SK-N-SH (cell line): ENCODE data around the gene OTUD1. TPM values are rescaled to one million over a fixed set of nuclear protein-coding genes. Genes with fewer than 3 reads are reported as not detected.

Experiments used
- CTCF ChIA-PET: fragments of 300-600, 350-600 bp; formaldehyde crosslinking; extraction: SDS; loops from one replicate; lab custom pipeline; 2021; lab: Yijun Ruan, JAX
- POLR2A ChIA-PET: fragments of 350-600 bp; sonication (Branson Sonifier 250); formaldehyde crosslinking; extraction: SDS; loops from one replicate; lab custom pipeline; 2020; ENCODE audit warnings: antibody characterized with exemption, inconsistent platforms; lab: Yijun Ruan, JAX
- DNase-seq: peaks from one replicate; pipeline ENCODE4 v3.0.0; 2012
- H2AFZ ChIP-seq: fragments of 200-600 bp; sonication (generic); 2 replicates; pipeline ENCODE4 v1.8.1; 2016; ENCODE audit warnings: antibody characterized with exemption, mild to moderate bottlenecking, low read depth
- H3F3A ChIP-seq: fragments of 200-600 bp; sonication (generic); replicated peaks from 2 replicates; pipeline ENCODE3; 2016; ENCODE audit warnings: antibody characterized with exemption, mild to moderate bottlenecking; ENCODE audit not compliant: insufficient read depth
- H3K27ac ChIP-seq, 2 experiments: fragments of 200-500 bp in 1 of 2; fragments of 200-600 bp in 1 of 2; sonication (Bioruptor generic) in 1 of 2; sonication (generic), shearing (Covaris generic) in 1 of 2; 2 replicates each; pipeline versions ENCODE4 v1.5.1 to v1.6.1; 2014 to 2016; ENCODE audit warnings: low read depth in 2 of 2, inconsistent platforms in 1 of 2, low read length in 1 of 2, mild to moderate bottlenecking in 1 of 2, mixed read lengths in 1 of 2
- H3K27me3 ChIP-seq: fragments of 200-600 bp; sonication (generic), shearing (Covaris generic); 2 replicates; pipeline ENCODE4 v1.6.1; 2016; ENCODE audit warnings: mixed run types; ENCODE audit not compliant: insufficient read depth
- H3K36me3 ChIP-seq, 2 experiments: fragments of 200-500 bp in 1 of 2; fragments of 200-600 bp in 1 of 2; sonication (Bioruptor generic) in 1 of 2; sonication (generic) in 1 of 2; replicated peaks in 1 of 2; 2 replicates each; pipeline versions ENCODE3 to v1.5.1; 2014 to 2016; ENCODE audit warnings: low read length in 1 of 2, mild to moderate bottlenecking in 1 of 2; ENCODE audit not compliant: insufficient read depth in 2 of 2, control insufficient read depth in 1 of 2
- H3K4me1 ChIP-seq, 2 experiments: fragments of 200-500 bp in 1 of 2; fragments of 200-600 bp in 1 of 2; sonication (Bioruptor generic) in 1 of 2; sonication (generic), shearing (Covaris generic) in 1 of 2; 2 replicates each; pipeline versions ENCODE4 v1.5.1 to v1.6.1; 2014 to 2016; ENCODE audit warnings: low read depth in 1 of 2, low read length in 1 of 2, mixed run types in 1 of 2; ENCODE audit not compliant: insufficient read depth in 2 of 2, control insufficient read depth in 1 of 2
- H3K4me2 ChIP-seq: fragments of 200-600 bp; sonication (generic), shearing (Covaris generic); 2 replicates; pipeline ENCODE4 v1.6.1; 2017; ENCODE audit warnings: mixed run types
- H3K4me3 ChIP-seq, 2 experiments: fragments of 200-500 bp in 1 of 2; fragments of 200-600 bp in 1 of 2; sonication (Bioruptor generic) in 1 of 2; sonication (generic), shearing (Covaris generic) in 1 of 2; 2 replicates each; pipeline versions ENCODE4 v1.5.1 to v1.8.1; 2014 to 2016; ENCODE audit warnings: low read depth in 2 of 2, inconsistent platforms in 1 of 2, low read length in 1 of 2, mild to moderate bottlenecking in 1 of 2, mixed read lengths in 1 of 2, moderate library complexity in 1 of 2
- H3K79me2 ChIP-seq: fragments of 200-600 bp; sonication (generic); 2 replicates; pipeline ENCODE4 v1.8.1; 2017; ENCODE audit warnings: mild to moderate bottlenecking; ENCODE audit not compliant: insufficient read depth
- H3K9ac ChIP-seq: fragments of 200-600 bp; sonication (generic); 2 replicates; pipeline ENCODE4 v1.6.1; 2017; ENCODE audit warnings: mixed run types
- H3K9me2 ChIP-seq: fragments of 200-600 bp; sonication (generic); 2 replicates; pipeline ENCODE4 v1.6.1; 2017; ENCODE audit warnings: mixed run types
- H3K9me3 ChIP-seq: fragments of 200-600 bp; sonication (generic); 2 replicates; pipeline ENCODE4 v1.6.1; 2017; ENCODE audit warnings: mixed run types, mild to moderate bottlenecking, moderate library complexity
- H4K20me1 ChIP-seq: fragments of 200-600 bp; sonication (generic); 2 replicates; pipeline ENCODE4 v1.6.1; 2017; ENCODE audit warnings: mild to moderate bottlenecking, mixed run types; ENCODE audit not compliant: insufficient read depth
- CTCF ChIP-seq: fragments of 200-600 bp; sonication (generic); IDR thresholded peaks from 2 replicates; pipeline ENCODE4 v1.6.1; 2017; ENCODE audit warnings: antibody characterized with exemption, mild to moderate bottlenecking, moderate library complexity
- FOXM1 ChIP-seq: IDR thresholded peaks from 2 replicates; pipeline ENCODE4 v1.4.0; 2012; ENCODE audit warnings: low read depth, mild to moderate bottlenecking
- MEF2A ChIP-seq: IDR thresholded peaks from 2 replicates; pipeline ENCODE4 v1.4.0; 2012; ENCODE audit warnings: low read depth, borderline replicate concordance
- MXI1 ChIP-seq: IDR thresholded peaks from 2 replicates; pipeline ENCODE4 v1.6.1; 2012; ENCODE audit warnings: mild to moderate bottlenecking, low read depth, low read length, improper control_type of control experiment
- NFIC ChIP-seq: IDR thresholded peaks from 2 replicates; pipeline ENCODE4 v1.4.0; 2012; ENCODE audit warnings: borderline replicate concordance
- RCOR1 ChIP-seq: fragments of 150-350 bp; IDR thresholded peaks from 2 replicates; pipeline ENCODE4 v1.6.1; 2017; ENCODE audit warnings: antibody characterized with exemption, low read length
- REST ChIP-seq: IDR thresholded peaks from 2 replicates; pipeline ENCODE4 v1.6.1; 2012; ENCODE audit warnings: mild to moderate bottlenecking, low read depth, low read length, moderate library complexity
- SIN3A ChIP-seq: IDR thresholded peaks from 2 replicates; pipeline ENCODE4 v1.6.1; 2012; ENCODE audit warnings: low read depth, mild to moderate bottlenecking, low read length, moderate library complexity, borderline replicate concordance
- TAF1 ChIP-seq: IDR thresholded peaks from 2 replicates; pipeline ENCODE4 v1.6.1; 2012; ENCODE audit warnings: low read depth, mild to moderate bottlenecking, low read length, moderate library complexity, borderline replicate concordance
- TCF12 ChIP-seq: IDR thresholded peaks from 2 replicates; pipeline ENCODE4 v1.4.0; 2012
- TEAD4 ChIP-seq: IDR thresholded peaks from 2 replicates; pipeline ENCODE4 v1.4.0; 2012; ENCODE audit warnings: mild to moderate bottlenecking, borderline replicate concordance; ENCODE audit not compliant: insufficient read depth
- YY1 ChIP-seq: IDR thresholded peaks from 2 replicates; pipeline ENCODE4 v1.4.0; 2012; ENCODE audit warnings: low read depth, mild to moderate bottlenecking
- WGBS: methylation state at CpG from one replicate; pipeline ENCODE4 v1.1.6; 2017; ENCODE audit warnings: low lambda C conversion rate; 5-methylcytosine and 5-hydroxymethylcytosine counted together
- polyA plus RNA-seq, 3 experiments: library from polyadenylated mRNA; depleted of rRNA; stranded (reverse); fragments of >200 nt; gene quantifications; 2 replicates each; pipeline ENCODE4 v1.2.3, GENCODE V29; 2012
- small RNA-seq, 7 experiments: library from RNA; depleted of rRNA; stranded (forward); fragments of <200 nt; gene quantifications; one replicate each; pipeline ENCODE3, GENCODE V24; 2012

OTUD1 gene
- polyA plus RNA-seq, 1 of the 3 experiments (the other 2 are of a cell fraction), result 8.5 TPM

- 78% methylated on average over 3 of the region's 3 CpGs for WGBS
- Histone ChIP-seq H2AFZ (no peak overlapping the region), H3K9ac (no peak overlapping the region), H3K4me3 (no peak overlapping the region), H3K79me2 (no peaks in the 10 kb centered on the region), H3F3A (no peaks in the 10 kb centered on the region), H3K27me3 (no peaks in the 10 kb centered on the region), H3K27ac (no peak overlapping the region), H4K20me1 (no peaks in the 10 kb centered on the region), H3K9me2 (no peaks in the 10 kb centered on the region), H3K9me3 (no peaks in the 10 kb centered on the region), H3K4me2 (no peak overlapping the region), H3K36me3 (no peaks in the 10 kb centered on the region), H3K4me1 (no peaks in the 10 kb centered on the region)
- TF ChIP-seq REST, result no peak
- no peak for TF ChIP-seq TCF12
- no peak for TF ChIP-seq TEAD4
- no peak for TF ChIP-seq CTCF
- TF ChIP-seq SIN3A, result no peak
- TF ChIP-seq FOXM1, result no peak
- TF ChIP-seq MEF2A, result no peak
- no peak for TF ChIP-seq TAF1
- TF ChIP-seq MXI1, result no peak
- no peak for TF ChIP-seq YY1
- no peak for TF ChIP-seq RCOR1
- TF ChIP-seq NFIC, result no peak
- CTCF ChIA-PET, result interaction anchor here (2.7 kb wide), 1 partner anchor 9 kb away, joined by 7 read pairs; no protein-coding TSS in a partner anchor
- DNase-seq, result no peak
- POLR2A ChIA-PET, result no interaction called here
These were observed 51.2 kb downstream of the OTUD1 start for GRCh38 chr10:23490115-23490514.

Small RNAs within 50 kb of the gene (small RNA-seq; reads per million reads assigned to genes)
- gene MIR1254-2, result 0 reads per million in 7 experiments

Other genes with a start within 250 kb of the OTUD1 start
- gene PTF1A, start 246.8 kb upstream of the OTUD1 start, polyA plus RNA-seq (2012; rRNA removed), result not detected in 2 replicates
- gene C10orf67, start 94.3 kb upstream of the OTUD1 start, polyA plus RNA-seq (2012; rRNA removed), result 0.97 and 1.1 TPM in 2 replicates